ENCODE results near the gene HEXIM2. TPM values are rescaled to one million over a fixed set of nuclear protein-coding genes. Genes with fewer than 3 reads are reported as not detected.

The HEXIM2 gene
- total RNA-seq, 1 donor: 10.9 TPM

- H3K9me3 ChIP-seq (ENCODE audit: low read depth, low read length): no peaks in the 10 kb centered on the region
- no peak overlapping the region for H3K4me3 ChIP-seq (ENCODE audit: insufficient read depth, low read length)
- H3K27me3 ChIP-seq (ENCODE audit: insufficient read depth, low read length): no peaks in the 10 kb centered on the region
- no peak for TF ChIP-seq CTCF (IDR thresholded peaks at IDR 0.05; ENCODE audit: extremely low read depth, low read depth, low read length)
- H4K20me1 ChIP-seq (ENCODE audit: insufficient read depth, low read length): no peaks in the 10 kb centered on the region
- DNase-seq (ENCODE audit: insufficient read length, low spot score, missing footprints): peak; percentile 36
- H3K4me2 ChIP-seq (ENCODE audit: insufficient read depth, low read length): no peak overlapping the region
- no peak overlapping the region for H3K27ac ChIP-seq (ENCODE audit: low read depth, low read length)
- H3K4me1 ChIP-seq (ENCODE audit: insufficient read depth, low read length): peaks cover 15% of the 10 kb centered on the region
- H2AFZ ChIP-seq (ENCODE audit: low read length): no peak overlapping the region
- no peaks in the 10 kb centered on the region for H3K36me3 ChIP-seq (ENCODE audit: insufficient read depth, low read length)
- peaks cover 15% of the 10 kb centered on the region for H3K79me2 ChIP-seq (ENCODE audit: insufficient read depth, low read length)
Measured at GRCh38 chr17:45164734-45165269, 3.1 kb downstream of the HEXIM2 start.

DNA sequence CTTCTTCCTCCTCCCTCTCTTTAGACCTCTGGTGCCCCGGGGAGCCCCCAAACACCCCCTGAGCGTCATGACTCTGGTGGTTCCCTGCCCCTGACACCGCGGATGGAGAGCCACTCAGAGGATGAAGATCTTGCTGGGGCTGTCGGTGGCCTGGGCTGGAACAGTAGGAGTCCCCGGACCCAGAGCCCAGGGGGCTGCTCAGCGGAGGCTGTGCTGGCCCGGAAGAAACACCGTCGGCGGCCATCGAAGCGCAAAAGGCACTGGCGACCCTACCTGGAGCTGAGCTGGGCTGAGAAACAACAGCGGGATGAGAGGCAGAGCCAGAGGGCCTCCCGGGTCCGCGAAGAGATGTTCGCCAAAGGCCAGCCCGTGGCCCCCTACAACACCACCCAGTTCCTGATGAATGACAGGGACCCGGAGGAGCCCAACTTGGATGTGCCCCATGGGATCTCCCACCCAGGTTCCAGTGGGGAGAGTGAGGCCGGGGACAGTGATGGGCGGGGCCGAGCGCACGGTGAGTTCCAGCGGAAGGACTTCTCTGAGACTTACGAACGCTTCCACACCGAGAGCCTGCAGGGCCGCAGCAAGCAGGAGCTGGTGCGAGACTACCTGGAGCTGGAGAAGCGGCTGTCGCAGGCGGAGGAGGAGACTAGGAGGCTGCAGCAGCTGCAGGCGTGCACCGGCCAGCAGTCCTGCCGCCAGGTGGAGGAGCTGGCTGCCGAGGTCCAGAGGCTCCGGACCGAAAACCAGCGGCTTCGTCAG is 7.5 kb downstream of the HEXIM2 start:
- Histone ChIP-seq H2AFZ (ENCODE audit: low read length) (no peak overlapping the region), H4K20me1 (ENCODE audit: insufficient read depth, low read length) (no peaks in the 10 kb centered on the region), H3K36me3 (ENCODE audit: insufficient read depth, low read length) (peaks cover 4% of the 10 kb centered on the region), H3K9me3 (ENCODE audit: low read depth, low read length) (no peaks in the 10 kb centered on the region), H3K4me2 (ENCODE audit: insufficient read depth, low read length) (no peak overlapping the region), H3K27me3 (ENCODE audit: insufficient read depth, low read length) (no peaks in the 10 kb centered on the region), H3K27ac (ENCODE audit: low read depth, low read length) (no peak overlapping the region), H3K4me1 (ENCODE audit: insufficient read depth, low read length) (peaks cover 32% of the 10 kb centered on the region), H3K4me3 (ENCODE audit: insufficient read depth, low read length) (no peak overlapping the region), H3K79me2 (ENCODE audit: insufficient read depth, low read length) (no peaks in the 10 kb centered on the region)
- no peak for TF ChIP-seq CTCF (IDR thresholded peaks at IDR 0.05; ENCODE audit: extremely low read depth, low read depth, low read length)
- DNase-seq (ENCODE audit: insufficient read length, low spot score, missing footprints): no peak

DNA sequence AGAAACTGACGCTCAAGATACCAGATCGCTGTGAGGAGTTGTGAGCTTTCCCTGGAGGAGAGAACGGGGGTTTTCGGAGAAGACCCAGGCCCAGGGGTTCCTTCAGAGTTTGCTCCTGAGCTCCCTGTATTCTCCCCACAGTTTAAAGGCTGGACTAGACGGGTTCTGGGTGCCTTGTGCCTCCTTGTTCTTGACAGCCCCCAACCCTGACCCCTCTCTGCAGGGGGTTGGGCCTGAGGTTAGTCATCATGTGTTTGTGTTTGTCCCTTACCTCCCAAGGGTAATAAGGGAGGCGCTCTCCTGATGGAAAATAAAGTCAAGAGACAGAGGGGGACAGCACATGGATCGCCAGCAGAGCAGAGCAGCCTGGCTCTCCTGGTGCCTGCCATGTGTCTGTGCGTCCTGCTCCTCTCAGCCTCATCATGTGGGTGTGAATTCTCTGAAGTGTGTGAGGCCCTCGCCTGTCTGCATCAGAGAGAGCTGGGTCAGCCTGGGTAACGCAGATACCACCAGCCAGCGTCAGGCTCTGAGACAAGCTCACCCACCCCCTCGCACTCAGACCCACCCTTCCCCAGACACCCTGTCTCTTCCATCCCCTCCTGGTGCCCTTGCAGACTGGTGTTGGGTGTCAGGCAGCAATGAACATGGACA is 8.7 kb downstream of the HEXIM2 start:
- Histone ChIP-seq H4K20me1 (ENCODE audit: insufficient read depth, low read length) (no peaks in the 10 kb centered on the region), H3K4me3 (ENCODE audit: insufficient read depth, low read length) (peak overlapping the region; percentile 43), H3K9me3 (ENCODE audit: low read depth, low read length) (no peaks in the 10 kb centered on the region), H3K79me2 (ENCODE audit: insufficient read depth, low read length) (no peaks in the 10 kb centered on the region), H2AFZ (ENCODE audit: low read length) (peak overlapping the region; percentile 76), H3K4me2 (ENCODE audit: insufficient read depth, low read length) (peak overlapping the region; percentile 72), H3K4me1 (ENCODE audit: insufficient read depth, low read length) (peaks cover 29% of the 10 kb centered on the region), H3K27ac (ENCODE audit: low read depth, low read length) (peak overlapping the region; percentile 85), H3K27me3 (ENCODE audit: insufficient read depth, low read length) (no peaks in the 10 kb centered on the region), H3K36me3 (ENCODE audit: insufficient read depth, low read length) (peaks cover 4% of the 10 kb centered on the region)
- peak; percentile 63 for DNase-seq (ENCODE audit: insufficient read length, low spot score, missing footprints)
- TF ChIP-seq CTCF (IDR thresholded peaks at IDR 0.05; ENCODE audit: extremely low read depth, low read depth, low read length): no peak

DNA sequence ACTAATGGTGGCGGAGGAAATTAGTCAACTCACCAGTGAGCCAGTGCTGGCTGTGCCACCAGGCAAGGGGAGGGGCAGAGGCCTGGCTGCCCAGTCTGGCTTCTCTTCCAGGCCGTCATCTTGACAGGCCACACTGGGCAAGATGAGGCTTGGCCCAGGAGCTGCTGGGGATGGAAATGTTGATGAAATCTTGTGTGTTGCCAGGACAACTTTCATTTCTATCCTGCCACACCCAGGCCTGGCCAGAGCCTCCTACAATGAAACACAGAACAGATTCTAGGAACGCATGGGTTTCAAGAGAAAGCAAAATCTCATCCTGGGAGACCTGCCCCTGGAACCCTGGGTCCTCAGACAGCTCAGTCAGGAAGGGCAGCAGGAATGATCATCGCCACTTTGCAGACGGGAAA is 9.3 kb downstream of the HEXIM2 start:
- Histone ChIP-seq H3K36me3 (ENCODE audit: insufficient read depth, low read length) (peaks cover 4% of the 10 kb centered on the region), H2AFZ (ENCODE audit: low read length) (peak overlapping the region; percentile 76), H3K27me3 (ENCODE audit: insufficient read depth, low read length) (no peaks in the 10 kb centered on the region), H3K27ac (ENCODE audit: low read depth, low read length) (peak overlapping the region; percentile 85), H3K9me3 (ENCODE audit: low read depth, low read length) (no peaks in the 10 kb centered on the region), H3K79me2 (ENCODE audit: insufficient read depth, low read length) (no peaks in the 10 kb centered on the region), H3K4me1 (ENCODE audit: insufficient read depth, low read length) (peaks cover 33% of the 10 kb centered on the region), H3K4me3 (ENCODE audit: insufficient read depth, low read length) (peak overlapping the region; percentile 43), H4K20me1 (ENCODE audit: insufficient read depth, low read length) (no peaks in the 10 kb centered on the region), H3K4me2 (ENCODE audit: insufficient read depth, low read length) (peak overlapping the region; percentile 72)
- peak; percentile 91 for DNase-seq (ENCODE audit: insufficient read length, low spot score, missing footprints)
- no peak for TF ChIP-seq CTCF (IDR thresholded peaks at IDR 0.05; ENCODE audit: extremely low read depth, low read depth, low read length)
